ENCODE measurements around the gene SLC45A2. TPM values are rescaled to one million over a fixed set of nuclear protein-coding genes. Genes with fewer than 3 reads are reported as not detected.
"Not testable (repeated sequence)": the region's sequence is repeated elsewhere in the genome, so short reads cannot be mapped to it uniquely, and the experiment has no call there.

SLC45A2 gene
- total RNA-seq, 2 experiments from 2014 or later, result 0.34 TPM; not detected in 1

DNA sequence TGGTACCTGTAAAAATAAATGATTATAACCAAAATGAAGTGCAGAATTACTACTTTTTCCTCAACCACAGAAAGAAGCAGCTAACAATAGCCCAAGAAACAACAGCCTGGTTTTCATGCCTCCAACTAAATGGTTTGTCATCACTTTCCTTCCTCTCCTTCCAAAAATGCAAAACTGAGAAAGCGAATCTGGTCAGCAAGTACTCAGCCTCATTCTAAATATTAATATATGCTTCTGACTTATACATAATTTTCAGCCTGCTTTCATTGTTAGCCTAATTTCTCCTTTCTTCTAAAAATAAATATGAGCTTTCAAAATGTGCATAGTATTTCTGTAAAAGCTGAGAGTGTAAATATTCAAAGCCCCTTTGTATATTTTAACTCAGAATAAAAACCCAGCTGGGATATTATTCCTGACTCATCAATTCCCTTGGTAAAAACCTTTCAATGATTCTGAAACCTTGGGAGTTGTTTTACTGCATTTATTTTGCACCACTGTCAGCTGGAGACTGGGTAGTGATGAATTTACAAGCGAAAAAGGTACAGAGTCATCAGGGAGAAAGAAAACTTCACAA is 26.8 kb downstream of the SLC45A2 start:
- ChIA-PET POLR2A (no interaction called here), CTCF (interaction anchor here (1.5 kb wide), 1 partner anchor 13 kb away, joined by 7 read pairs; no protein-coding TSS in a partner anchor)
- H3K4me1 Mint-ChIP-seq (ENCODE audit: low read depth), result no peaks in the 10 kb centered on the region
- ATAC-seq, result no peak
- no peaks in the 10 kb centered on the region for H3K36me3 Mint-ChIP-seq (ENCODE audit: low read depth)
- no peak overlapping the region for H3K27ac Mint-ChIP-seq
- no peak overlapping the region for H3K4me3 Mint-ChIP-seq
- H3K9me3 Mint-ChIP-seq (ENCODE audit: insufficient read depth), result no peaks in the 10 kb centered on the region
- no peak for DNase-seq
- peaks cover 3% of the 10 kb centered on the region for H3K27me3 Mint-ChIP-seq (ENCODE audit: low read depth)

DNA sequence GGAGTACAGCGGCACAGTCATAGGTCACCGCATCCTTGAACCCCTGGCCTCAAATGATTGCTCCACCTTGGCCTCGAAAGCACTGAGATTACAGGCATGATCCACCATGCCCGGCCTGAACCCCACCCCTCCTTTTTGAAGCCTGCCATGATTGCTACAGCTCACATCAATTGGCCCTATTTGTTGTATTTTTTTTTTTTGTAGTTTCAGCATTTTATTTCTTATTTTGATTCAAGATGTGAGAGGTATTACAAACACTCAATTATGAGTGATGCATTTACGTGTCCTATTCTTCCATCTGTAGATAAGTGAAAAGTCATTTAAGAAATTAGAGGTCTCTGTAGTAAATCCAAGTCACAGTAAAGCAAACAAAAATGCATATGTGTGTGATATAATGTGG is 32.3 kb downstream of the SLC45A2 start:
- H3K9me3 Mint-ChIP-seq (ENCODE audit: insufficient read depth); H3K27ac Mint-ChIP-seq; ATAC-seq; H3K4me3 Mint-ChIP-seq; CTCF ChIA-PET; DNase-seq; H3K27me3 Mint-ChIP-seq (ENCODE audit: low read depth); H3K36me3 Mint-ChIP-seq (ENCODE audit: low read depth); H3K4me1 Mint-ChIP-seq (ENCODE audit: low read depth); POLR2A ChIA-PET: not testable (repeated sequence)

DNA sequence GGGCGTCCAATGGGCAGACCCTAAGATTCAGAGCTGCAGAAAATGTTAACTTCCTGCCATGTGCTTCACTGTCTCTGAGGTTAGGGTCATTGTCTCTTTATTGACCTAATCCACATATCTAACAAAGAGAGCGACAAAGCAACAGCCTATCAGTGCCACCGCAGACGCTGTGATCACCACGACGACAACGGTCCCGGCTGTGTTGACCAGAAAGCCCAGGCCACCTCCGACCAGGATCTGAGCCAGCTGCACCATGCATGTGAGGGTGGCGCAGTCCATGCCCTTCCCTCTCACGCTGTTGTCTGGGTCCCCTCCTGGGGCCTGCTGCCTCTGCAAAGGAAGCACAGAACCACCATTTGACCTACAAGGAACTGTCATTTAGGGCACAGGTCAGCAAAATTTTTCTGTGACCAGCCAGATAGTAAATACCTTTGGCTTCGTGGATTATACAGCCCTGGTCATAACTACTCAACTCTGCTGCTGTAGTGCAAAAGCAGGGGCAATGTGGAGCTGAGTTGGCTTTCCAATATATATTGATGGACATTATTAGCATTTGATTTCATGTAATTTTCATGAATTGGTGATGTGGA is 39.9 kb downstream of the SLC45A2 start:
- CTCF ChIA-PET, result no interaction called here

DNA sequence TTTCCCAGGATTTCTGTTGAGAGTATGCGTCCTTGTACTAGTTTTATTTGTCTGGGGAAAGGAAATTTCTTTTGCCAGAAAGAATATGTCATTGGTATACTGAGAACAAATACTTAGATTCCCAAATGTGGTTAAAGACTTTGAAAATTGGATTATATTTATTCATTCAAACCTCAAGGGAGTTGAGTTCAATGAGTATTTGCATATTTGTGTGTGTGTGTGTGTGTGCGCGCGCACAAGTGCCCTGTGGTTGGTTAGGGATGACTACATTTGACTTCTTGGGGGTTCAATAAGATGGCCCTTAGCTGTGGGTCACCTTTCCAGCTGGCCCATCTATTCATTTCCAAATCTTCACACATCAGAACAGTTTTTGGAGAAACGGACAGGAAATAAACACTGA is 43.4 kb downstream of the SLC45A2 start:
- H3K4me1 Mint-ChIP-seq (ENCODE audit: low read depth), result no peaks in the 10 kb centered on the region
- H3K27ac Mint-ChIP-seq, result no peak overlapping the region
- H3K36me3 Mint-ChIP-seq (ENCODE audit: low read depth), result no peaks in the 10 kb centered on the region
- ATAC-seq (no peak), DNase-seq (no peak)
- H3K4me3 Mint-ChIP-seq, result no peak overlapping the region
- CTCF ChIA-PET, result interaction anchor here (2.3 kb wide), 1 partner anchor 505 kb away, joined by 7 read pairs; no protein-coding TSS in a partner anchor
- no peaks in the 10 kb centered on the region for H3K9me3 Mint-ChIP-seq (ENCODE audit: insufficient read depth)
- POLR2A ChIA-PET, result no interaction called here
- peaks cover 38% of the 10 kb centered on the region for H3K27me3 Mint-ChIP-seq (ENCODE audit: low read depth)

More for the DNA sequence above, 39.9 kb downstream of the SLC45A2 start:
- DNase-seq (no peak), ATAC-seq (no peak)
- no peak overlapping the region for H3K27ac Mint-ChIP-seq
- POLR2A ChIA-PET, result no interaction called here
- H3K36me3 Mint-ChIP-seq (ENCODE audit: low read depth), result no peaks in the 10 kb centered on the region
- H3K27me3 Mint-ChIP-seq (ENCODE audit: low read depth), result peaks cover 18% of the 10 kb centered on the region
- H3K4me1 Mint-ChIP-seq (ENCODE audit: low read depth), result no peaks in the 10 kb centered on the region
- no peaks in the 10 kb centered on the region for H3K9me3 Mint-ChIP-seq (ENCODE audit: insufficient read depth)
- no peak overlapping the region for H3K4me3 Mint-ChIP-seq

DNA sequence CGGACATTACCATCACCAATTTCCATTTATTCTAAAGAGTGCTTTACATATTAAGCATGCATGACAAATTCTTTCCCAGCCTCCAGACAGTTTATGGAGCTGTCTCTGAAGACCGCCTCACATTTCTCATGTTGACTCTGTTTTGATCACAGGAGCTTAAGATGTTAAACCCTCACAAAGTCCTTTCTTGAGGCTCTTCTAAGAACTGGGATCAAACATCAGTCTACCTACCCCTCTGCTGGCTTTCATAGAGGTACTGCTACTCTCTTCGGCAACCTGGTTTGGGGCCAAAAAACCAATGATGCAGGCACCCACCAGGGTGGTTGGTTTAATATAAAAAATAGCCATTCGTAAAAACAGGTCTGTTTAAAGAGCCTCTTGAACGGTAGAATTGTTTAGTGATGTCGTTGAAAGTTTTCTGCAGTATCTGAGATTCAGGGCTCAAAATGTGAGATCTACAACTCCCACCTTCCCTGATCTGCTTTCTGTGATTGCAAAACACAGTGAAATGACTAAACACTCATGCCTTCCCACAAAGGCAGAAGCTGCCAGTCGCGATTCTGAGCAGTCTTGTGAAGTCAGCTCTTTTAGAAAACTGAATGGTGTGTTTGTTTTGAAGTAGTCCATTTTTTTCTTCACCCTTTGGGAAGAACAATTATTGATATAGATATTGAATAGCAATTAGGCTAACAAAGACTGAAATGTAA is 44.8 kb downstream of the SLC45A2 start:
- no peak for DNase-seq
- Mint-ChIP-seq H3K27me3 (ENCODE audit: low read depth) (peaks cover 44% of the 10 kb centered on the region), H3K4me1 (ENCODE audit: low read depth) (no peaks in the 10 kb centered on the region), H3K27ac (no peak overlapping the region), H3K4me3 (no peak overlapping the region), H3K36me3 (ENCODE audit: low read depth) (no peaks in the 10 kb centered on the region), H3K9me3 (ENCODE audit: insufficient read depth) (no peaks in the 10 kb centered on the region)
- no peak for ATAC-seq
- POLR2A ChIA-PET, result no interaction called here
- CTCF ChIA-PET, result interaction anchor here (1.0 to 2.3 kb wide), 3 partner anchors 16 to 504 kb away, joined by 3 to 7 read pairs (median 3); no protein-coding TSS in a partner anchor

DNA sequence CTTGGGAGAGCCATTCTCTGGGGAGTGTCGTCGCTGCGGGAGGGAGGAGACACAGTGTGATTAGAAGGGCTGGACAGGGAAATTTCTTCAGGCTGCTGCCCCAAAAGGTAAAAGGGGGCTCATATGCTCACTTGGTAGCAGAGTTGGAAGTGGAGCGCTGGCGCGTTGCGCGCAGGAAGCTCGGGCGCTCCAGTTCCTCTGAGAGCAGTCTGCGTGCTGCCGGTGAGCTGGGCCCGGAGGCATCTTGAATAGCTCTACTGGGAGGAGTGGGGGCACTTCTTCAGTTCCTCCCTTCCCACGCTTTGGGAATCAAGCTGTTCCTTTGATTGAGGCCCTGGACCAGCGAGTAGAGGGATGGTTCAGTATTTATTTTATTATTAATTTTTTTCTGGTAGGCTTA is 45.6 kb downstream of the SLC45A2 start:
- ATAC-seq, result no peak
- Mint-ChIP-seq H3K27ac (no peak overlapping the region), H3K9me3 (ENCODE audit: insufficient read depth) (no peaks in the 10 kb centered on the region), H3K36me3 (ENCODE audit: low read depth) (no peaks in the 10 kb centered on the region), H3K27me3 (ENCODE audit: low read depth) (peaks cover 44% of the 10 kb centered on the region), H3K4me1 (ENCODE audit: low read depth) (no peaks in the 10 kb centered on the region), H3K4me3 (no peak overlapping the region)
- CTCF ChIA-PET, result no interaction called here
- POLR2A ChIA-PET, result no interaction called here
- DNase-seq, result no peak

DNA sequence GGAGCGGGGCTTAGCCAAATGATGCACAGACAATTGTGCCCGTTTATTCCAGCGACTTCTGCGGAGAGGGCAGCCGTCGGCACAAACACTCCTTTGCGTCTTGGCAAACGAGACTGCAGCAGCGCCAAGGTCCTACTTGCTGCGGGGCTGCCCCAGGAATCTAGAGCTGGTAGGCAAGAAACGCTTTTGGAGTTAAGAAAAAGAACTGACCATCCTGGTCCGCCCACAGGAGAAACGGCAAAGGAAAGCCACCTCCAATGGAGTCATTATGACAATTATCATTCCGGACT is 46.0 kb downstream of the SLC45A2 start:
- H3K27ac Mint-ChIP-seq, result no peak overlapping the region
- H3K9me3 Mint-ChIP-seq (ENCODE audit: insufficient read depth), result no peaks in the 10 kb centered on the region
- ChIA-PET POLR2A (no interaction called here), CTCF (no interaction called here)
- no peaks in the 10 kb centered on the region for H3K36me3 Mint-ChIP-seq (ENCODE audit: low read depth)
- ATAC-seq (no peak), DNase-seq (no peak)
- H3K4me1 Mint-ChIP-seq (ENCODE audit: low read depth), result no peaks in the 10 kb centered on the region
- no peak overlapping the region for H3K4me3 Mint-ChIP-seq
- H3K27me3 Mint-ChIP-seq (ENCODE audit: low read depth), result peaks cover 44% of the 10 kb centered on the region

DNA sequence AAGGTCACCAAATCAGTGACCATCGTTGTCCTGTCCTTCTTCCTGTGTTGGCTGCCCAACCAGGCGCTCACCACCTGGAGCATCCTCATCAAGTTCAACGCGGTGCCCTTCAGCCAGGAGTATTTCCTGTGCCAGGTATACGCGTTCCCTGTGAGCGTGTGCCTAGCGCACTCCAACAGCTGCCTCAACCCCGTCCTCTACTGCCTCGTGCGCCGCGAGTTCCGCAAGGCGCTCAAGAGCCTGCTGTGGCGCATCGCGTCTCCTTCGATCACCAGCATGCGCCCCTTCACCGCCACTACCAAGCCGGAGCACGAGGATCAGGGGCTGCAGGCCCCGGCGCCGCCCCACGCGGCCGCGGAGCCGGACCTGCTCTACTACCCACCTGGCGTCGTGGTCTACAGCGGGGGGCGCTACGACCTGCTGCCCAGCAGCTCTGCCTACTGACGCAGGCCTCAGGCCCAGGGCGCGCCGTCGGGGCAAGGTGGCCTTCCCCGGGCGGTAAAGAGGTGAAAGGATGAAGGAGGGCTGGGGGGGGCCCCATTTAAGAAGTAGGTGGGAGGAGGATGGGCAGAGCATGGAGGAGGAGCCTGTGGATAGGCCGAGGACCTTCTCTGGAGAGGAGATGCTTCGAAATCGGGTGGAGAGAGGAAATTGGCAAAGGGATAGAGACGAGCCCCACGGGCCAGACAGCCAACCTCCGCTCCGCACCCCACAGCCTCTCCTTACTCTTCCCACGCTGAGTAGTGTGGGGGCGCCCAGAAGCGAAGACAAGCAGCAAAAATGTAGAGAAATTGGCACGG is 46.6 kb downstream of the SLC45A2 start:
- peaks cover 46% of the 10 kb centered on the region for H3K27me3 Mint-ChIP-seq (ENCODE audit: low read depth)
- H3K27ac Mint-ChIP-seq, result no peak overlapping the region
- no peaks in the 10 kb centered on the region for H3K4me1 Mint-ChIP-seq (ENCODE audit: low read depth)
- DNase-seq (no peak), ATAC-seq (no peak)
- no peaks in the 10 kb centered on the region for H3K9me3 Mint-ChIP-seq (ENCODE audit: insufficient read depth)
- ChIA-PET POLR2A (no interaction called here), CTCF (no interaction called here)
- H3K36me3 Mint-ChIP-seq (ENCODE audit: low read depth), result no peaks in the 10 kb centered on the region
- H3K4me3 Mint-ChIP-seq, result no peak overlapping the region

DNA sequence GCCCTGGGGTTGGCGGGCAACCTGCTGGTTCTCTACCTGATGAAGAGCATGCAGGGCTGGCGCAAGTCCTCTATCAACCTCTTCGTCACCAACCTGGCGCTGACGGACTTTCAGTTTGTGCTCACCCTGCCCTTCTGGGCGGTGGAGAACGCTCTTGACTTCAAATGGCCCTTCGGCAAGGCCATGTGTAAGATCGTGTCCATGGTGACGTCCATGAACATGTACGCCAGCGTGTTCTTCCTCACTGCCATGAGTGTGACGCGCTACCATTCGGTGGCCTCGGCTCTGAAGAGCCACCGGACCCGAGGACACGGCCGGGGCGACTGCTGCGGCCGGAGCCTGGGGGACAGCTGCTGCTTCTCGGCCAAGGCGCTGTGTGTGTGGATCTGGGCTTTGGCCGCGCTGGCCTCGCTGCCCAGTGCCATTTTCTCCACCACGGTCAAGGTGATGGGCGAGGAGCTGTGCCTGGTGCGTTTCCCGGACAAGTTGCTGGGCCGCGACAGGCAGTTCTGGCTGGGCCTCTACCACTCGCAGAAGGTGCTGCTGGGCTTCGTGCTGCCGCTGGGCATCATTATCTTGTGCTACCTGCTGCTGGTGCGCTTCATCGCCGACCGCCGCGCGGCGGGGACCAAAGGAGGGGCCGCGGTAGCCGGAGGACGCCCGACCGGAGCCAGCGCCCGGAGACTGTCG is 47.3 kb downstream of the SLC45A2 start:
- Mint-ChIP-seq H3K9me3 (ENCODE audit: insufficient read depth) (no peaks in the 10 kb centered on the region), H3K36me3 (ENCODE audit: low read depth) (no peaks in the 10 kb centered on the region), H3K27me3 (ENCODE audit: low read depth) (peaks cover 48% of the 10 kb centered on the region), H3K4me1 (ENCODE audit: low read depth) (no peaks in the 10 kb centered on the region), H3K27ac (no peak overlapping the region), H3K4me3 (no peak overlapping the region)
- DNase-seq (no peak), ATAC-seq (no peak)
- ChIA-PET CTCF (interaction anchor here (3.2 kb wide), 1 partner anchor 33 kb away, joined by 25 read pairs; no protein-coding TSS in a partner anchor), POLR2A (no interaction called here)

DNA sequence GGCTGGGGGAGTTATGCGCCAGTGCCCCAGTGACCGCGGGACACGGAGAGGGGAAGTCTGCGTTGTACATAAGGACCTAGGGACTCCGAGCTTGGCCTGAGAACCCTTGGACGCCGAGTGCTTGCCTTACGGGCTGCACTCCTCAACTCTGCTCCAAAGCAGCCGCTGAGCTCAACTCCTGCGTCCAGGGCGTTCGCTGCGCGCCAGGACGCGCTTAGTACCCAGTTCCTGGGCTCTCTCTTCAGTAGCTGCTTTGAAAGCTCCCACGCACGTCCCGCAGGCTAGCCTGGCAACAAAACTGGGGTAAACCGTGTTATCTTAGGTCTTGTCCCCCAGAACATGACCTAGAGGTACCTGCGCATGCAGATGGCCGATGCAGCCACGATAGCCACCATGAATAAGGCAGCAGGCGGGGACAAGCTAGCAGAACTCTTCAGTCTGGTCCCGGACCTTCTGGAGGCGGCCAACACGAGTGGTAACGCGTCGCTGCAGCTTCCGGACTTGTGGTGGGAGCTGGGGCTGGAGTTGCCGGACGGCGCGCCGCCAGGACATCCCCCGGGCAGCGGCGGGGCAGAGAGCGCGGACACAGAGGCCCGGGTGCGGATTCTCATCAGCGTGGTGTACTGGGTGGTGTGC is 48.0 kb downstream of the SLC45A2 start, which contains the start of gene RXFP3:
TSS of gene RXFP3 (plus strand) at position 6 of the 636 bp plus-strand sequence. CDS start at position 361, 355 bp downstream.
- no peaks in the 10 kb centered on the region for H3K4me1 Mint-ChIP-seq (ENCODE audit: low read depth)
- H3K27me3 Mint-ChIP-seq (ENCODE audit: low read depth), result peaks cover 53% of the 10 kb centered on the region
- CTCF ChIA-PET, result interaction anchor here (1.7 to 3.2 kb wide), 3 partner anchors 33 to 501 kb away, joined by 5 to 31 read pairs (median 25); no protein-coding TSS in a partner anchor
- no peaks in the 10 kb centered on the region for H3K9me3 Mint-ChIP-seq (ENCODE audit: insufficient read depth)
- DNase-seq (no peak), ATAC-seq (no peak)
- H3K27ac Mint-ChIP-seq, result no peak within 1 kb of the TSS
- no peaks in the 10 kb centered on the region for H3K36me3 Mint-ChIP-seq (ENCODE audit: low read depth)
- POLR2A ChIA-PET, result no interaction called here
- no peak within 1 kb of the TSS for H3K4me3 Mint-ChIP-seq

DNA sequence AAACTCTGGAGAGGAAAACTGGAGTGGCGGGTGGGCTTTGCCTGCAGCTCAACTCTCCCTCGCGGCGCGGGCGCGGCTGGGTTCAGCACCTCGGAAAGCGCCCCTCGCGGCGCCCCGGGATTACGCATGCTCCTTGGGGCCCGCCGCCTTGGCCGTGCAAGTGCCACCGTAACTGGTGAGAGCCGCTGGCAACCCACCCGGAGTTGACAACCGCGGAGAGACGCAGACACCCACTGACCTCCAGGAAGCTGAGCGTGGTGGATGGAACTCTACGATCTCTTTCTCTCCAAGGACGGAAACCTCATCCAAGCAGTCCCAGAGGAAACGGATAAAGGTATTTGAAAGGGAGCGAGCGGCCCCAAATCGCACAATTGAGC is 48.5 kb downstream of the SLC45A2 start:
- H3K27me3 Mint-ChIP-seq (ENCODE audit: low read depth), result peaks cover 53% of the 10 kb centered on the region
- H3K9me3 Mint-ChIP-seq (ENCODE audit: insufficient read depth), result no peaks in the 10 kb centered on the region
- H3K36me3 Mint-ChIP-seq (ENCODE audit: low read depth), result no peaks in the 10 kb centered on the region
- peak; percentile 65 for DNase-seq
- peak; percentile 82 for ATAC-seq
- H3K4me1 Mint-ChIP-seq (ENCODE audit: low read depth), result no peaks in the 10 kb centered on the region
- ChIA-PET POLR2A (no interaction called here), CTCF (interaction anchor here (1.2 to 3.2 kb wide), 12 partner anchors 10 to 500 kb away, joined by 3 to 31 read pairs (median 6); no protein-coding TSS in a partner anchor)
- H3K27ac Mint-ChIP-seq, result no peak overlapping the region
- H3K4me3 Mint-ChIP-seq, result no peak overlapping the region
